HepG2 (cell line): ENCODE results near the gene MZF1. TPM values are rescaled to one million over a fixed set of nuclear protein-coding genes. Genes with fewer than 3 reads are reported as not detected.

Experiments
- ARHGAP35 ChIP-seq: sonication (generic); formaldehyde crosslinking; IDR thresholded peaks from 2 replicates; pipeline ENCODE4 v1.9.0; 2022; ENCODE audit warnings: mild to moderate bottlenecking, inconsistent platforms, moderate library complexity, missing genetic modification reagents, borderline replicate concordance
- ATM ChIP-seq: fragments of 450-650 bp; IDR thresholded peaks from 2 replicates; pipeline ENCODE4 v1.7.1; 2017; ENCODE audit warnings: mild to moderate bottlenecking, borderline replicate concordance
- GTF2F1 ChIP-seq: fragments of 150-350 bp; IDR thresholded peaks from 2 replicates; pipeline ENCODE4 v1.6.1; 2014; ENCODE audit warnings: low read length
- KDM3A ChIP-seq: IDR thresholded peaks from 2 replicates; pipeline ENCODE4 v1.6.1; 2018; ENCODE audit warnings: low read depth, missing compliant biosample characterization
- MAX ChIP-seq: IDR thresholded peaks from 2 replicates; pipeline ENCODE4 v1.6.1; 2012; ENCODE audit warnings: inconsistent platforms
- PHB2 ChIP-seq: fragments of 450-650 bp; IDR thresholded peaks from 2 replicates; pipeline ENCODE4 v1.6.1; 2018; ENCODE audit not compliant: partially characterized antibody
- RNF219 ChIP-seq: sonication (generic); formaldehyde crosslinking; IDR thresholded peaks from 2 replicates; pipeline ENCODE4 v1.5.0; 2020; ENCODE audit warnings: mild to moderate bottlenecking, missing genetic modification reagents
- SATB2 ChIP-seq: sonication (generic); formaldehyde crosslinking; IDR thresholded peaks from 2 replicates; pipeline ENCODE4 v1.5.0; 2020; ENCODE audit warnings: missing genetic modification reagents
- SMC3 ChIP-seq: IDR thresholded peaks from 2 replicates; pipeline ENCODE4 v1.6.1; 2011; ENCODE audit warnings: low read length, improper control_type of control experiment
- ZFAT ChIP-seq: sonication (generic); formaldehyde crosslinking; conservative IDR thresholded peaks from 2 replicates; pipeline ENCODE4 v1.8.1; 2023; ENCODE audit warnings: missing genetic modification reagents, inconsistent platforms
- ZNF234 ChIP-seq: sonication (generic); formaldehyde crosslinking; conservative IDR thresholded peaks from 2 replicates; pipeline ENCODE4 v1.5.1; 2020; ENCODE audit warnings: mild to moderate bottlenecking, missing genetic modification reagents
- ZNF333 ChIP-seq: sonication (generic); formaldehyde crosslinking; IDR thresholded peaks from 2 replicates; pipeline ENCODE4 v1.4.0; 2020; ENCODE audit warnings: mild to moderate bottlenecking, missing genetic modification reagents, borderline replicate concordance
- ZNF343 ChIP-seq: sonication (generic); formaldehyde crosslinking; IDR thresholded peaks from 2 replicates; pipeline ENCODE4 v1.4.0; 2020; ENCODE audit warnings: mild to moderate bottlenecking, missing genetic modification reagents
- ZNF678 ChIP-seq: sonication (generic); formaldehyde crosslinking; IDR thresholded peaks from 2 replicates; pipeline ENCODE4 v1.4.0; 2020; ENCODE audit warnings: mild to moderate bottlenecking, missing genetic modification reagents
- polyA plus RNA-seq, 8 experiments: library from polyadenylated mRNA; depleted of rRNA in 3 of 8; stranded (reverse) in 7 of 8; unstranded in 1 of 8; fragments of >200 nt; fragmentation: Illumina TruSeq in 4 of 8; extraction: Trizol in 4 of 8; gene quantifications; 2 replicates each; pipeline versions ENCODE4 v1.2.1 to v1.2.3, GENCODE V29; 2011 to 2016; ENCODE audit warnings: low read depth in 4 of 8, missing spikeins in 1 of 8, mixed read lengths in 1 of 8; ENCODE audit not compliant: insufficient read depth in 1 of 8
- total RNA-seq, 5 experiments: library from RNA; depleted of rRNA; stranded (reverse); fragments of >200 nt; fragmentation: Illumina TruSeq; extraction: Trizol; gene quantifications; 2 replicates each; pipeline ENCODE4 v1.2.3, GENCODE V29; 2016; ENCODE audit warnings: low read depth in 1 of 5
- TF ChIP-seq, protein P1 (sequence below): sonication (generic); formaldehyde crosslinking; IDR thresholded peaks from 2 replicates; pipeline ENCODE4 v1.5.0; 2020; ENCODE audit warnings: mild to moderate bottlenecking, missing genetic modification reagents, borderline replicate concordance
- TF ChIP-seq, protein P2 (sequence below): sonication (generic); formaldehyde crosslinking; IDR thresholded peaks from 2 replicates; pipeline ENCODE4 v1.4.0; 2020; ENCODE audit warnings: missing genetic modification reagents; ENCODE audit errors: not compliant biosample characterization
- TF ChIP-seq, protein P3 (sequence below): sonication (generic); formaldehyde crosslinking; IDR thresholded peaks from 2 replicates; pipeline ENCODE4 v1.5.0; 2020; ENCODE audit warnings: mild to moderate bottlenecking, missing genetic modification reagents
- TF ChIP-seq, protein P4 (sequence below): IDR thresholded peaks from 2 replicates; pipeline ENCODE4 v1.6.1; 2016; ENCODE audit warnings: control low read depth
- TF ChIP-seq, protein P5 (sequence below): sonication (generic); formaldehyde crosslinking; IDR thresholded peaks from 2 replicates; pipeline ENCODE4 v1.8.1; 2023; ENCODE audit warnings: mild to moderate bottlenecking, inconsistent platforms, moderate library complexity, missing genetic modification reagents, borderline replicate concordance

The MZF1 gene
- total and polyA plus RNA-seq, 2 of the 13 experiments (the other 11 are each of a cell fraction or from before 2014, with no cell fraction given), result 3.1 to 8.1 TPM

- peak; percentile 78 for TF ChIP-seq MAX
- TF ChIP-seq, protein P1, sequence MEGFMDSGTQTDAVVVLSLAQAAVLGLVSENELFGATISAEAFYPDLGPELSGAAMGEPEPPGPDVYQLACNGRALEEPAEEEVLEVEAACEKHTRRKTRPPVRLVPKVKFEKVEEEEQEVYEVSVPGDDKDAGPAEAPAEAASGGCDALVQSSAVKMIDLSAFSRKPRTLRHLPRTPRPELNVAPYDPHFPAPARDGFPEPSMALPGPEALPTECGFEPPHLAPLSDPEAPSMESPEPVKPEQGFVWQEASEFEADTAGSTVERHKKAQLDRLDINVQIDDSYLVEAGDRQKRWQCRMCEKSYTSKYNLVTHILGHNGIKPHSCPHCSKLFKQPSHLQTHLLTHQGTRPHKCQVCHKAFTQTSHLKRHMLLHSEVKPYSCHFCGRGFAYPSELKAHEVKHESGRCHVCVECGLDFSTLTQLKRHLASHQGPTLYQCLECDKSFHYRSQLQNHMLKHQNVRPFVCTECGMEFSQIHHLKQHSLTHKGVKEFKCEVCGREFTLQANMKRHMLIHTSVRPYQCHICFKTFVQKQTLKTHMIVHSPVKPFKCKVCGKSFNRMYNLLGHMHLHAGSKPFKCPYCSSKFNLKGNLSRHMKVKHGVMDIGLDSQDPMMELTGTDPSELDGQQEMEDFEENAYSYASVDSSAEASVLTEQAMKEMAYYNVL (CRISPR knock-in tag), result no peak
- peak; percentile 78; the same call in 1 of the 2 replicates for TF ChIP-seq ZNF343
- TF ChIP-seq, protein P2, sequence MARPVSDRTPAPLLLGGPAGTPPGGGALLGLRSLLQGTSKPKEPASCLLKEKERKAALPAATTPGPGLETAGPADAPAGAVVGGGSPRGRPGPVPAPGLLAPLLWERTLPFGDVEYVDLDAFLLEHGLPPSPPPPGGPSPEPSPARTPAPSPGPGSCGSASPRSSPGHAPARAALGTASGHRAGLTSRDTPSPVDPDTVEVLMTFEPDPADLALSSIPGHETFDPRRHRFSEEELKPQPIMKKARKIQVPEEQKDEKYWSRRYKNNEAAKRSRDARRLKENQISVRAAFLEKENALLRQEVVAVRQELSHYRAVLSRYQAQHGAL (CRISPR knock-in tag), result no peak
- TF ChIP-seq PHB2, result no peak
- no peak for TF ChIP-seq ZFAT (CRISPR knock-in tag)
- TF ChIP-seq ATM, result no peak
- TF ChIP-seq, protein P3, sequence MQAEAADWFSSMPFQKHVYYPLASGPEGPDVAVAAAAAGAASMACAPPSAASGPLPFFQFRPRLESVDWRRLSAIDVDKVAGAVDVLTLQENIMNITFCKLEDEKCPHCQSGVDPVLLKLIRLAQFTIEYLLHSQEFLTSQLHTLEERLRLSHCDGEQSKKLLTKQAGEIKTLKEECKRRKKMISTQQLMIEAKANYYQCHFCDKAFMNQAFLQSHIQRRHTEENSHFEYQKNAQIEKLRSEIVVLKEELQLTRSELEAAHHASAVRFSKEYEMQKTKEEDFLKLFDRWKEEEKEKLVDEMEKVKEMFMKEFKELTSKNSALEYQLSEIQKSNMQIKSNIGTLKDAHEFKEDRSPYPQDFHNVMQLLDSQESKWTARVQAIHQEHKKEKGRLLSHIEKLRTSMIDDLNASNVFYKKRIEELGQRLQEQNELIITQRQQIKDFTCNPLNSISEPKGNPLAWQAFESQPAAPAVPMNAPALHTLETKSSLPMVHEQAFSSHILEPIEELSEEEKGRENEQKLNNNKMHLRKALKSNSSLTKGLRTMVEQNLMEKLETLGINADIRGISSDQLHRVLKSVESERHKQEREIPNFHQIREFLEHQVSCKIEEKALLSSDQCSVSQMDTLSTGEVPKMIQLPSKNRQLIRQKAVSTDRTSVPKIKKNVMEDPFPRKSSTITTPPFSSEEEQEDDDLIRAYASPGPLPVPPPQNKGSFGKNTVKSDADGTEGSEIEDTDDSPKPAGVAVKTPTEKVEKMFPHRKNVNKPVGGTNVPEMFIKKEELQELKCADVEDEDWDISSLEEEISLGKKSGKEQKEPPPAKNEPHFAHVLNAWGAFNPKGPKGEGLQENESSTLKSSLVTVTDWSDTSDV (CRISPR knock-in tag), result peak; percentile 73; the same call in 1 of the 2 replicates
- TF ChIP-seq, protein P4, sequence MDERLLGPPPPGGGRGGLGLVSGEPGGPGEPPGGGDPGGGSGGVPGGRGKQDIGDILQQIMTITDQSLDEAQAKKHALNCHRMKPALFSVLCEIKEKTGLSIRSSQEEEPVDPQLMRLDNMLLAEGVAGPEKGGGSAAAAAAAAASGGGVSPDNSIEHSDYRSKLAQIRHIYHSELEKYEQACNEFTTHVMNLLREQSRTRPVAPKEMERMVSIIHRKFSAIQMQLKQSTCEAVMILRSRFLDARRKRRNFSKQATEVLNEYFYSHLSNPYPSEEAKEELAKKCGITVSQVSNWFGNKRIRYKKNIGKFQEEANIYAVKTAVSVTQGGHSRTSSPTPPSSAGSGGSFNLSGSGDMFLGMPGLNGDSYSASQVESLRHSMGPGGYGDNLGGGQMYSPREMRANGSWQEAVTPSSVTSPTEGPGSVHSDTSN (CRISPR knock-in tag), result no peak
- no peak for TF ChIP-seq SMC3
- no peak for TF ChIP-seq RNF219 (CRISPR knock-in tag)
- no peak for TF ChIP-seq ZNF678 (CRISPR knock-in tag)
- no peak for TF ChIP-seq ZNF234 (CRISPR knock-in tag)
- peak; percentile 70; the same call in 1 of the 2 replicates for TF ChIP-seq GTF2F1
- TF ChIP-seq ZNF333, result peak; percentile 58; the same call in 1 of the 2 replicates
- no peak for TF ChIP-seq ARHGAP35 (CRISPR knock-in tag)
- no peak for TF ChIP-seq SATB2
- TF ChIP-seq, protein P5, sequence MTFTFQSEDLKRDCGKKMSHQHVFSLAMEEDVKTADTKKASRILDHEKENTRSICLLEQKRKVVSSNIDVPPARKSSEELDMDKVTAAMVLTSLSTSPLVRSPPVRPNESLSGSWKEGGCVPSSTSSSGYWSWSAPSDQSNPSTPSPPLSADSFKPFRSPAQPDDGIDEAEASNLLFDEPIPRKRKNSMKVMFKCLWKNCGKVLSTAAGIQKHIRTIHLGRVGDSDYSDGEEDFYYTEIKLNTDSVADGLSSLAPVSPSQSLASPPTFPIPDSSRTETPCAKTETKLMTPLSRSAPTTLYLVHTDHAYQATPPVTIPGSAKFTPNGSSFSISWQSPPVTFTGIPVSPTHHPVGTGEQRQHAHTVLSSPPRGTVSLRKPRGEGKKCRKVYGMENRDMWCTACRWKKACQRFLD (CRISPR knock-in tag), result 0 out of 2 replicates have a peak, but pooled peaks have one; percentile 12
- no peak for TF ChIP-seq KDM3A (CRISPR knock-in tag)
Measured at GRCh38 chr19:58543826-58544590, 29.1 kb downstream of the MZF1 start, which contains the start of gene TRIM28 (continued).
